ENCODE results near the gene ST3GAL3. TPM values are rescaled to one million over a fixed set of nuclear protein-coding genes. Genes with fewer than 3 reads are reported as not detected.

The ST3GAL3 gene
- total RNA-seq, 2 donors from 2014 or later = 15.5 to 20.6 TPM

GRCh38 chr1:43851561-43852338 lies 144.4 kb downstream of the ST3GAL3 start:
- DNase-seq (ENCODE audit: low spot score) = no peak
- H3K4me1 ChIP-seq = peaks cover 0 to 10% of the 10 kb centered on the region in 2 donors
- no peak for TF ChIP-seq CTCF (IDR thresholded peaks at IDR 0.05)
- no peak overlapping the region for H3K4me3 ChIP-seq
- no peaks in the 10 kb centered on the region for H3K36me3 ChIP-seq
- no peaks in the 10 kb centered on the region for H3K9me3 ChIP-seq
- H3K27me3 ChIP-seq = no peaks in the 10 kb centered on the region
- H3K27ac ChIP-seq = no peak overlapping the region

GRCh38 chr1:43853161-43853921 lies 146.0 kb downstream of the ST3GAL3 start:
- no peak for TF ChIP-seq CTCF (IDR thresholded peaks at IDR 0.05)
- Histone ChIP-seq H3K27me3 (no peaks in the 10 kb centered on the region), H3K4me3 (no peak overlapping the region), H3K9me3 (no peaks in the 10 kb centered on the region), H3K36me3 (no peaks in the 10 kb centered on the region), H3K4me1 (peaks cover 0 to 13% of the 10 kb centered on the region in 2 donors), H3K27ac (no peak overlapping the region)
- DNase-seq (ENCODE audit: low spot score) = no peak

- Histone ChIP-seq H3K9me3 (no peaks in the 10 kb centered on the region), H3K27me3 (no peaks in the 10 kb centered on the region), H3K27ac (no peak overlapping the region), H3K4me3 (no peak overlapping the region), H3K4me1 (peaks cover 0 to 19% of the 10 kb centered on the region in 2 donors), H3K36me3 (no peaks in the 10 kb centered on the region)
- no peak for DNase-seq (ENCODE audit: low spot score)
- TF ChIP-seq CTCF (IDR thresholded peaks at IDR 0.05) = no peak
Observed at GRCh38 chr1:43854473-43854872, 147.1 kb downstream of the ST3GAL3 start.

- TF ChIP-seq CTCF (IDR thresholded peaks at IDR 0.05) = no peak
- Histone ChIP-seq H3K4me1 (peaks cover 0 to 19% of the 10 kb centered on the region in 2 donors), H3K27me3 (no peaks in the 10 kb centered on the region), H3K4me3 (no peak overlapping the region), H3K9me3 (no peaks in the 10 kb centered on the region), H3K36me3 (no peaks in the 10 kb centered on the region), H3K27ac (no peak overlapping the region)
- no peak for DNase-seq (ENCODE audit: low spot score)
Observed at GRCh38 chr1:43856188-43856587, 148.9 kb downstream of the ST3GAL3 start.

GRCh38 chr1:43857163-43857562 lies 149.8 kb downstream of the ST3GAL3 start:
- Histone ChIP-seq H3K27ac (no peak overlapping the region), H3K4me3 (no peak overlapping the region), H3K27me3 (no peaks in the 10 kb centered on the region), H3K9me3 (no peaks in the 10 kb centered on the region), H3K36me3 (no peaks in the 10 kb centered on the region), H3K4me1 (peaks cover 0 to 27% of the 10 kb centered on the region in 2 donors)
- no peak for TF ChIP-seq CTCF (IDR thresholded peaks at IDR 0.05)
- DNase-seq (ENCODE audit: low spot score) = no peak

Data from right atrium auricular region (tissue), 2 donors.